DND-41 (cell line): ENCODE results near the gene DHX38.

ENCODE experiments used
- ATAC-seq: fragments of 200-7000 bp; cut with Tn5 transposase; 3 replicates; pipeline ENCODE4 v1.9.1; 2021; ENCODE audit warnings: low read depth; ENCODE audit not compliant: insufficient read depth
- DNase-seq: peaks from one replicate; pipeline ENCODE4 v3.0.0-alpha.2; 2020
- H2AFZ ChIP-seq: 2 replicates; pipeline ENCODE4 v1.6.0; 2012; ENCODE audit warnings: low read depth, low read length
- H3K27ac ChIP-seq: 2 replicates; pipeline ENCODE4 v1.5.1; 2012; ENCODE audit warnings: low read length, inconsistent platforms
- H3K27me3 ChIP-seq: fragments of 200-600 bp; sonication (generic); 2 replicates; pipeline ENCODE4 v1.6.0; 2012; ENCODE audit warnings: low read length, mild to moderate bottlenecking, inconsistent platforms; ENCODE audit not compliant: insufficient read depth, poor library complexity
- H3K36me3 ChIP-seq: 2 replicates; pipeline ENCODE4 v1.5.1; 2012; ENCODE audit warnings: low read length, inconsistent platforms; ENCODE audit not compliant: insufficient read depth
- H3K4me1 ChIP-seq: 2 replicates; pipeline ENCODE4 v1.5.1; 2012; ENCODE audit warnings: mild to moderate bottlenecking, low read length; ENCODE audit not compliant: insufficient read depth
- H3K4me2 ChIP-seq: 2 replicates; pipeline ENCODE4 v1.6.0; 2012; ENCODE audit warnings: mild to moderate bottlenecking, moderate library complexity, low read length, inconsistent platforms; ENCODE audit not compliant: insufficient read depth
- H3K4me3 ChIP-seq, 2 experiments: fragments of 200-600 bp in 1 of 2; shearing (Covaris generic) in 1 of 2; 2 replicates each; pipeline ENCODE4 v1.5.1; 2012 to 2016; ENCODE audit warnings: inconsistent platforms in 2 of 2, low read length in 2 of 2, mild to moderate bottlenecking in 2 of 2, low read depth in 1 of 2, moderate library complexity in 1 of 2
- H3K79me2 ChIP-seq: 2 replicates; pipeline ENCODE4 v1.6.0; 2012; ENCODE audit warnings: low read length, inconsistent platforms; ENCODE audit not compliant: insufficient read depth
- H3K9ac ChIP-seq: 2 replicates; pipeline ENCODE4 v1.6.0; 2012; ENCODE audit warnings: low read depth, mild to moderate bottlenecking, inconsistent platforms, low read length, moderate library complexity
- H3K9me3 ChIP-seq: 2 replicates; pipeline ENCODE4 v1.5.1; 2012; ENCODE audit warnings: low read length, moderate library complexity, mild to moderate bottlenecking, inconsistent platforms; ENCODE audit not compliant: insufficient read depth, severe bottlenecking
- H4K20me1 ChIP-seq: 2 replicates; pipeline ENCODE4 v1.6.0; 2012; ENCODE audit warnings: low read length; ENCODE audit not compliant: insufficient read depth
- EZH2 ChIP-seq: IDR thresholded peaks from 3 replicates; pipeline ENCODE4 v1.6.1; 2012; ENCODE audit warnings: borderline replicate concordance, low read depth, mild to moderate bottlenecking, moderate library complexity, low read length, inconsistent platforms; ENCODE audit not compliant: severe bottlenecking
- TF ChIP-seq, protein P1 (sequence below): IDR thresholded peaks from 2 replicates; pipeline ENCODE4 v1.5.1; 2012; ENCODE audit warnings: borderline replicate concordance, low read length, moderate library complexity, mild to moderate bottlenecking; ENCODE audit not compliant: poor library complexity, severe bottlenecking; ENCODE audit errors: extremely low read depth

The DHX38 gene

DNA sequence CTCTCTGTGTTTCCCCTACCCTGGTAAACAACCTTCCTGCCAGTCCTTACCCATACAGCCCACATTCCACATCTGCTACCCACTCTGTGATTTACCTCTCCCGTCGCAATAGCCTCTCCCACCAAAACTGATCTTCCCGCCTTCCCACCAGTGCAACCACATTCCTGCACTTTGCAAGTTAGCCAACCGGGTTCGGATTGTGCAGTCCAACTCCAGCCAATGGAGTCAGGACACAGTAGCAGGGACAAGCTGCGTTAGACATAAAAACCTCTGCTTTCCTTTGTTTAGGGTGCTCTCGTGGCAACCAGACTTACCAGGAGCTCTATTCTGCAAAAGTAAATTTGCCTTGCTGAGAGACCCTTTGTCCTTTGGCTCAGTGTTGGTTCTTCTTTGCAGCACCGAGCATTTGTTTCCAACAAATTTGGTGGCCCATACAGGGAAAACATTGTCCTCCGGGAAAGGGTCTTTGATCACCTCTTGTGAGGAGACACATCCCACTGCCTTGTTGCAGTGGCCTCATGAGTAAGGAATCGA lies 29.2 kb upstream of the DHX38 start:
- H3K4me2 ChIP-seq = no peak overlapping the region
- no peak for DNase-seq
- ATAC-seq = no peak

DNA sequence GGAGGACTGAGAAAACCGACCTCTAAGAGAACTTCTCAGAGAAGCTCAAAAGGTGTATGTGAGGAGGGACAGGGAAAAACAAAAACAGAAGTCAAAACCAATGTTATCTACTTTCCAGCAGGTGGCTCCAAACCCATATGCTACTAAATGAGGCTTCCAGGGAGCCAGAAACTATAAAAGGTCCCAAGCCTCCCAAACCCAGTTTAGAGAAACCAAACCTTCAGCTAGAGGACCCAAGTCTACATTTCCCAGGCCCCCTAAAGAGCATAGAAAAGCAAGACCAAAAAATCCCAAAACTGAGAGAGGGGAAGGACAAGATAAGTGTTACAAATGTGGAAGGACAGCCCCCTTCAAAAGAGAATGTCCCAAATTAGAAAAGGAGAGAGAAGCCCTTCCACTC lies 26.9 kb upstream of the DHX38 start:
- ATAC-seq = peak; percentile 67
- Histone ChIP-seq H3K9ac (no peak overlapping the region), H3K9me3 (no peaks in the 10 kb centered on the region), H3K27me3 (no peaks in the 10 kb centered on the region), H3K4me2 (no peak overlapping the region), H3K4me3 (no peak overlapping the region), H3K79me2 (no peaks in the 10 kb centered on the region), H3K4me1 (no peaks in the 10 kb centered on the region), H2AFZ (no peak overlapping the region), H3K36me3 (no peaks in the 10 kb centered on the region), H3K27ac (no peak overlapping the region), H4K20me1 (no peaks in the 10 kb centered on the region)
- TF ChIP-seq, protein P1, sequence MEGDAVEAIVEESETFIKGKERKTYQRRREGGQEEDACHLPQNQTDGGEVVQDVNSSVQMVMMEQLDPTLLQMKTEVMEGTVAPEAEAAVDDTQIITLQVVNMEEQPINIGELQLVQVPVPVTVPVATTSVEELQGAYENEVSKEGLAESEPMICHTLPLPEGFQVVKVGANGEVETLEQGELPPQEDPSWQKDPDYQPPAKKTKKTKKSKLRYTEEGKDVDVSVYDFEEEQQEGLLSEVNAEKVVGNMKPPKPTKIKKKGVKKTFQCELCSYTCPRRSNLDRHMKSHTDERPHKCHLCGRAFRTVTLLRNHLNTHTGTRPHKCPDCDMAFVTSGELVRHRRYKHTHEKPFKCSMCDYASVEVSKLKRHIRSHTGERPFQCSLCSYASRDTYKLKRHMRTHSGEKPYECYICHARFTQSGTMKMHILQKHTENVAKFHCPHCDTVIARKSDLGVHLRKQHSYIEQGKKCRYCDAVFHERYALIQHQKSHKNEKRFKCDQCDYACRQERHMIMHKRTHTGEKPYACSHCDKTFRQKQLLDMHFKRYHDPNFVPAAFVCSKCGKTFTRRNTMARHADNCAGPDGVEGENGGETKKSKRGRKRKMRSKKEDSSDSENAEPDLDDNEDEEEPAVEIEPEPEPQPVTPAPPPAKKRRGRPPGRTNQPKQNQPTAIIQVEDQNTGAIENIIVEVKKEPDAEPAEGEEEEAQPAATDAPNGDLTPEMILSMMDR = peak; percentile 68
- TF ChIP-seq EZH2 = no peak
- DNase-seq = no peak

More for the DNA sequence above, 29.2 kb upstream of the DHX38 start:
- Histone ChIP-seq H3K36me3 (no peaks in the 10 kb centered on the region), H3K27ac (no peak overlapping the region), H3K27me3 (no peaks in the 10 kb centered on the region), H2AFZ (no peak overlapping the region), H3K4me3 (no peak overlapping the region), H4K20me1 (no peaks in the 10 kb centered on the region), H3K79me2 (no peaks in the 10 kb centered on the region), H3K4me1 (no peaks in the 10 kb centered on the region), H3K9ac (no peak overlapping the region), H3K9me3 (no peaks in the 10 kb centered on the region)
- TF ChIP-seq EZH2 = no peak
- TF ChIP-seq, protein P1 = no peak

DNA sequence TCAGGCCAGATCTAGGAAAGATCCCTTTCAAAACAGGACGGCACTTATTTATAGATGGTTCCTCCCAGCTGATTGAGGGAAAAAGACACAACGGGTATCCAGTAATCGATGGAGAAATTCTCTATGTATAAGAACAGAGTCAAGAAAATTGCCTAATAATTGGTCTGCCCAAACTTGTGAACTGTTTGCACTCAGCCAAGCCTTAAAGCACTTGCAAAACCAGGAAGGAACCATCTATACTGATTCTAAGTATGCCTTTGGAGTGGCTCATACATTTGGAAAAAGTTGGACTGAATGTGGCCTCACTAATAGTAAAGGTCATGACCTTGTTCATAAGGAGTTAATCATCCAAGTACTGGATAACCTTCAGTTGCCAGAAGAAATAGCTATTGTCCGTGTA lies 24.7 kb upstream of the DHX38 start:
- H3K9me3 ChIP-seq = no peaks in the 10 kb centered on the region
- H3K79me2 ChIP-seq = no peaks in the 10 kb centered on the region
- H3K27me3 ChIP-seq = no peaks in the 10 kb centered on the region
- no peak overlapping the region for H3K4me2 ChIP-seq
- no peak overlapping the region for H3K27ac ChIP-seq
- DNase-seq = no peak
- no peaks in the 10 kb centered on the region for H3K36me3 ChIP-seq
- no peak for ATAC-seq
- no peaks in the 10 kb centered on the region for H3K4me1 ChIP-seq
- H3K4me3 ChIP-seq = no peak overlapping the region
- H4K20me1 ChIP-seq = no peaks in the 10 kb centered on the region; the same call in 1 of the 2 replicates
- TF ChIP-seq EZH2 = no peak
- TF ChIP-seq, protein P1 = no peak
- H3K9ac ChIP-seq = no peak overlapping the region
- H2AFZ ChIP-seq = no peak overlapping the region
